Fibroblast of skin of back (primary cell): ENCODE data around the gene C1QL1.
"Not testable (repeated sequence)": the region's sequence is repeated elsewhere in the genome, so short reads cannot be mapped to it uniquely, and the experiment has no call there.

Experiments
- DNase-seq: peaks from one replicate; pipeline ENCODE4 v3.0.0-alpha.2; 2013

The C1QL1 gene

GRCh38 chr17:44959821-44960531 is 8.1 kb downstream of the C1QL1 start:
- no peak for DNase-seq

DNA sequence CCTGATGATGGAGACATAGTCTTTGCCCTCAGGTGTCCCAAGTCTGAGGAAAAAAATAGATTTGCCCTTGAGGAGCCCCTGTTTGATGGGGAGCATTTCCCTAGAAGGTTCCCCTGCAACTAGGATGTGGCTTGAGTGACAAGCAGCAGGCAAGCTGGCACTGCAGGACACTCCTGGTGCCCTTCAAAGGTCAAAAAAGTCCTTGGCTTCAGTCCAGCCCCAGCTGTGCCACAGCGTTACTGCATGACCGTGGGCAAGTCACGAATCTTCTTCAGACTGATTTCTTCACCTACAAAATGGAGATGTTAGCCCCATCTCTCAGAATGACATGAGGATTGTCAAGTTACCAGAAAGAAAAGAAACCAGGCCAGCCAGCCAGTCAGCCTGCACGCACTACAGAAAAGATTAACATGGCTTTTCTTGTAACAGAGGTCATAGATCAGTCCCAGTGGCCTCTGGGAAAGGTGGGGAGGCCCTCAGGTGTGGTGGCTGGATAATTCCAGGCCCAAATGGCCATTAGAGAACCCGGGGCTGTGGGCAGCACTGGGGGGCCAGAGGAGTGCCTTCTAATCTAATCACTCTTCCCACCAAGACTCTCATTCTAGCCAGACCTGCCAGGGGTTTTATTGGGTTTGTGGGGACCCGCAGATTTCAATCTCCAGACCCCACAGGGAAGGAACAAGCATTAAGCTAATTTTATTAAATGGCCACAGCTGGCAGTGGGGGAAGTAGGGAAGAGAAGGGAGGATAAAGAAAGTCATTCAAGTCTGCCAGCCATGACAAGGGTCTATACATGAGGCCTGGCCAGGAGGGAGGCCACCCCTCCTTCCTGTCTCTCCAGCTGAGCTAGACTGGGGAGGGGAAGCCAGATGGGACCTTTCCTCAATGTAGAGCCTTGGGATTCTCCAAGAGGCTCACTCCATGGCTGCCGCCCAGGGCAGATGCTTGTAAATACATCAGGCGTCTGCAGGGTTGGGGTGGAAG is 10.8 kb downstream of the C1QL1 start:
- no peak for DNase-seq

GRCh38 chr17:44955674-44956425 is 12.3 kb downstream of the C1QL1 start:
- DNase-seq, result no peak

DNA sequence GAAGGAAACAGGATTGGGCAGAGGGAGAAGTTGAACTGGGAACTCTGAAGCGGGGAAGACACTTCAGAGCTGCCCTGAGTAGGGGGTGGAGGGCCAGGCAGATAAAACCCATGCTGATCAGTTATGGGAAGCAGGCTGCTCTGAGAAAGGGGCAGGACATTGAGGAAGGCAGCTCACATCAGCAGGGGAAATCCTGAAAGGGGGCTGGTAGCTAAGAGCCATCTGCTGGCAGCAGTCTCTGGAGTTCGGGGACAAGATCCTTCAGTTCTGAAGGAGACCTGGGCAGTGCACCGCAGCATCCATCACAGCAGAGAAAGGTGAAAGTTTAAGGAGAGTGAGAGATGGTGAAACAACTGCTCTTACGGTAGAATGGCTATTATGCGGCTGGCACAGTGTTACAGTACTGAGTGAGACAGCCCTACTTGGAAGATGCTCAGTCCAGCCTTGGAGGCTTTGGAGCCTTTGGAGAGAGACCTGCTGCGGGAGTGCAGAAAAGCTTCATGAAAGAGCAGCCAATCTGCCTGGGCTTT is 15.1 kb downstream of the C1QL1 start:
- DNase-seq, result no peak

DNA sequence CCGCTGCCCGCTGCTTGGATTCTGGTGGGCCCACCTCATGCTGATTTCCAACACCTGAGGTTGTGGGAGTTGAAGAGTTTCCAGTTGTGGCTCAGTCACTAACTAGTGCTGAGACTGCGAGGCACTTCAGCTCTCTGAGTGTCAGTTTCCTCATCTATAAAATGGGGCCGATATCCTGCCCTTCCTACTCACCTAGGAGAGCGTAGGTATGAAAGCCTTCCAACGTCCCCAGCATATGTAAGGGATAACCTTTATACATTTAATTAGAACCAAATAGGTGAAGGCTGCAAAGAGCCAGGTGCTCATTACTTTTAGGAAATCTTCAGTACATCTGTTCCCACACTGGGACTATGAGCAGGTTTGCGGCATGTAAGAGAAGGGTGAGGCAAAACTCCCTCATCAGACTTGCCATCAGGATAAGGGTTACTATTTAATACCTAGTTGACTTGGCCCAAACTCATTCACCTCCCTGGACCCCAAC is 19.7 kb downstream of the C1QL1 start:
- DNase-seq, result no peak

GRCh38 chr17:44947461-44948314 is 20.4 kb downstream of the C1QL1 start, which contains the start of gene KIF18B:
Gene KIF18B (minus strand): TSS chr17:44947773. CDS start chr17:44936344, 11,429 bp downstream.
- DNase-seq, result peak; percentile 96

- not testable (repeated sequence) for DNase-seq
Observed at GRCh38 chr17:44945652-44946051, 22.5 kb downstream of the C1QL1 start.

DNA sequence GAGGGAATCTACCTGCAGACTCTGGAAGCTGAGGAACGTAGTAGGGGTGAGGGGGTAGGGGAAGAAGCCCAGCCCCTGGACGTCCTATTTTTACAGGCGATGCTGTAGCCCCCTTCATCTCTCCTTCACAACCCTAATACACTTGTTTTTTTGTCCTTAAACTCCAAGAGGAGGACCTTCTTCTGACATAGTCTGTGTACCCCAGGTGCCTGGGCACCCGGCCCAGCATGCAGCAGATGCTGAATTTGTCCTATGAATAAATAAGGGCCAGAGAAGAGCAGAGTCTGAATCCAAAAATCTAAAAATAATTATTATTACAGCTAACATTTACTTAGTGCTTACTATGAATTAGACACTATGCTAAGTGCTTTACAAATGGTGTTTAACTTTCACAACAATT is 25.6 kb downstream of the C1QL1 start:
- DNase-seq, result no peak

DNA sequence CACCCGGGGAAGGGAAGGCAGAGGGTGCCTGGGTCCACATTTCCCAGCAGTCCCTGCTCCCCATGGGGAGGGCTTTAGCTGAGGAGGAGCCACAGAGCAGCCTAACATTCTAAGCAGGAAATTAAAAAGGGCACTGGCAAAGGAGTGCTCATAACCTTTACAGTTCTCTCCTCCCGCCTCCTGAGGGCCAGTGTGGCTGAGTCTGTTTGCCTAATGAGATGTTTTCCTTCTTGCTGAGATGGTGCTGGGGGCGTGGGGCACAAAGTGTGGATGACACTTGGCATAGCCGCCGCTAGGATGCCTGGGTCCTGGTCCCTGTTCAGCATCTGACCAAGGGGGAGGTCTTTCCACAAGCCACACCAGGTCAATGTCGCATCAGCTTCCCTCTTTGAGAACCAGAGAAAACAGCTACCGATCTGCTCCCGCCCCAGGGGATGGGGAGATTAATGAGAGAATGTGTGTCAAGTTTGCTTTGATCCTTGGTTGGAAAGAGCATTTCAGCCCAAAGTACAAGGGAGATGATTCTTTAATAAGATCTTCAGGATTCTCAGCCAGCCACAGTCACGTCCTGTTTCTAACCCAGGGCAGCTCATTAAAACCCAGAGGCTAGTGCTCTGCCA is 26.3 kb downstream of the C1QL1 start:
- DNase-seq, result no peak

- DNase-seq, result no peak
Observed at GRCh38 chr17:44940768-44941167, 27.3 kb downstream of the C1QL1 start.

DNA sequence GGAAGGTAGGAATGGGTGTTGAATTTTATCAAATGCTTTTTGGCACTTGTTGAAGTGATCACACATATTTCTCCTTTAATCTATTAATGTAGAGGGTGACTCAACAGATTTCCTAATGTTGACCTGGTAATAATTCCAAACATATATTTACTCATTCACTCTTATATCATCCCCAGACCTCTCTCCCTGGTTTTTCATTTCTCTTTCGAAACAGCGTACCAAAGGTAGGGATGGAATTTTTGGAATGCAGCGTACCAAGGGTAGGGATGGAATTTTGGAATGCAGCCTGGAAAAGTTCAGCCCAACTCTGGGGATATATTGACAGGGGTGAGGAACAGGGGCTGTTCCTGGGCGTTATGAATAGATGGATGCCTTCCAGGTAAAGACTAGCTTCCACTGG is 27.8 kb downstream of the C1QL1 start:
- peak; percentile 25 for DNase-seq

DNA sequence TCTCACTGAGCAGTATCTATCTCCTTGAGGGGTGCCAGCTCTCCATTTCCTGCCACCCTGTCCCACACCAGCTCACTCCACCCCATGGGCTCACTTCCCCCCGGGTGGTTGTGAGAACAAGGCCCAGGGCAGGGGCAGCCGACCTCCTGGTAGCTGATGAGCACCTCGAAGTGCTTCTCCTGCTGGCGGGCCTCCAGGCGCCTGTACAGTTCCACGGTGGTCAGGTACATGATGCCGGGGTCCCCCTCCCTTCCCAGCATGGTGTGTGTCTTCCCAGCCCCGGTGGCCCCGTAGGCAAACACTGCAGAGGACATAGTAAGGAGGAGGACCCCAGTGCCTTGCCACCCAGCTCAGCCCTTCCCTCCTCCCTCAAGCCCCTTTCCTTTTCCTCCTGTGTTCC is 33.0 kb downstream of the C1QL1 start:
- DNase-seq, result no peak

- no peak for DNase-seq
Observed at GRCh38 chr17:44934745-44935105, 33.4 kb downstream of the C1QL1 start.

DNA sequence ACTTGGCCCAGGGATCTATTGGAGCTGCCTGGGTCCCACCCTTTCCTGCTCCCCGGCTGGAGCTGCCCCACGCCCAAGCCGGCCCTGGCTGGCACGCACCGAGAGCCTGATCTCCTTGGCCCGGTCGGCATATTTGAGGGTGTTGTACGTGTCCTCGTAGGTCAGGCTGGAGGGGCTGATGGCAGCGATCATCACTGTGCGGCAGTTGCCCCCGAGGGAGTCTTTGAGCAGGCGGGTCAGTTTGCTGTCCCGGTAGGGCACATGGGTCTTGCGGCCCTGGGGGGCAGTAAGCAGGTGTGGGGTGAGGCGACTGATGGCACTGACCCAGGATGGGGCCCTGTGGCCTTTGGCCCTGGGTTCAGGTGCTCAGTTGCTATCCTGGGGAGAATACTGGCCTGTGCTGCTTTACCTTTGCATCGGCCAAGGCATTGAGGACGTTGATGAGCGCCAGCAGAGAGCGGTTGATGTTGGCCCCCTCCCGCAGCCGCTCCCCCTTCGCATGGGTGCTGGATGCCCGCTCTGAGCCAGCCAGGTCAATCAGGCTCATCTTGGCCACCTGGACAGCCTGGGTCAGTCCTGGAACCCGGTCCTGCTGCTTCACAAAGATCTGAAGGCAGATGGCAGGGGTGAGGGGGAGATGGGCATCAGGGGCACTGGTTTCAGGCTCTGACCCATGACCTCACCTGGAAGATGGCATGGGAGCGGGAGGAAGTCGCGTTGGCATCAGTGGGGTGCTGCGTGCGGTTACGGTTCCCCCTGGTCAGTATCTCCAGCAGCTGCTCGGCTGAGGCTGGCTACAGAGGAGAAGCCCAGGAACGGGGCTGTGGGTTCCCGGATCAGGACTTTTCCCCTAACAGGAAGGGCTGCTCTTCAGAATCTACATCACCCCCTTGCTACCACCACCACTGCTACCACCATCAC is 34.0 kb downstream of the C1QL1 start:
- DNase-seq, result no peak

GRCh38 chr17:44932787-44933097 is 35.4 kb downstream of the C1QL1 start:
- no peak for DNase-seq

DNA sequence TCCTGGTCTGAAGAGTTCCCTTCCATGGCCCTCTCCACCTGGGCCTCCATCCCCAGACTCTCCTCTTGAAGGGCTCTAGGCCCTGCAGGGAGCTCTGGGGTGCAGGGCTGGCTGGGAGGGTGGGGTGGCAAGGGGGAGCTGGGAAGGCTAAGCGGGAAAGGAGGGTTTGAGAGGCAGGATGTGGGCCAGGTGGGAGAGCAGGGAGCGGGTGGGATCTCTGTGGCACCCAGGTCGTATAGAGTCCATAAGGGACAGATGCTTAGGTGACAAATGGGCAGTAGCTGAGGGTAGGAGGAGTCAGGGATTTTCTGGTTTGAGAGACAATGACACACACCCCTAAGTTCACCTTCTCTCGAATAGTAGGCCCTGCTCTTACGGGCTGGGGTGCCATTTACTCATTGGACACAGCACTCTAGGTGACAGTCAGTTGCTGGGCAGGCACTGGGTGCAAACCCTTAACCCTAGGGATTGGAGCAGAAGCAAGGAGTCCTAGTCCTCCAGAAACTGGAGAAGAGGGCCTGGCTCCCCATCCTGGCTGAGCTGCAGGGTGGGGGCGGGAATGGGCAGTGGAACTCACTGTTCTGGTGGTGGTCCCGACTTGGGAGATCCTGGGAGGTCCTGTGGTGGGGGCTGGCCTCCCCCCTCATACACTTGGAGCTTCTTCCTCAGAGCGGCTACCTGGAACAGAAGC is 35.9 kb downstream of the C1QL1 start:
- DNase-seq, result no peak

GRCh38 chr17:44931376-44931775 is 36.7 kb downstream of the C1QL1 start:
- DNase-seq, result no peak

DNA sequence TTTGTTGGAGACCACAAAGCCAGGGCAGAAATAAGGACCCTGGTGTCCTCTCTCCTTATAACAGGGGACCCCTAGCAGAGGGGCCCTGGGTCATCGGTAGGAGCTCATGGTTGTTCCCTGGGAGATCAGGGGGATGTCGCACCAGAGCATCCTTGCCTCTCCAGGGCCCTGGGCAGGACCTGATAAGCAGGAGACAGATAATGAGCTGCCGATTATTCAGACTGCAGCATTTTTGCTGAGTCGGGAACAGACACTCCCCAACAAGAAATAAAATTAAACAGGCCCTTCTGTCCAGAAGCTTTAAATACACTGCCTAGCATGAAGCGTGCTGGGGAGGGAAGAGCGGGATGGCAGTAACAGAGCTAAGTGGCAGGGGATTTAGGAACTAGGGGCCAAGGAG is 37.4 kb downstream of the C1QL1 start:
- DNase-seq, result no peak

DNA sequence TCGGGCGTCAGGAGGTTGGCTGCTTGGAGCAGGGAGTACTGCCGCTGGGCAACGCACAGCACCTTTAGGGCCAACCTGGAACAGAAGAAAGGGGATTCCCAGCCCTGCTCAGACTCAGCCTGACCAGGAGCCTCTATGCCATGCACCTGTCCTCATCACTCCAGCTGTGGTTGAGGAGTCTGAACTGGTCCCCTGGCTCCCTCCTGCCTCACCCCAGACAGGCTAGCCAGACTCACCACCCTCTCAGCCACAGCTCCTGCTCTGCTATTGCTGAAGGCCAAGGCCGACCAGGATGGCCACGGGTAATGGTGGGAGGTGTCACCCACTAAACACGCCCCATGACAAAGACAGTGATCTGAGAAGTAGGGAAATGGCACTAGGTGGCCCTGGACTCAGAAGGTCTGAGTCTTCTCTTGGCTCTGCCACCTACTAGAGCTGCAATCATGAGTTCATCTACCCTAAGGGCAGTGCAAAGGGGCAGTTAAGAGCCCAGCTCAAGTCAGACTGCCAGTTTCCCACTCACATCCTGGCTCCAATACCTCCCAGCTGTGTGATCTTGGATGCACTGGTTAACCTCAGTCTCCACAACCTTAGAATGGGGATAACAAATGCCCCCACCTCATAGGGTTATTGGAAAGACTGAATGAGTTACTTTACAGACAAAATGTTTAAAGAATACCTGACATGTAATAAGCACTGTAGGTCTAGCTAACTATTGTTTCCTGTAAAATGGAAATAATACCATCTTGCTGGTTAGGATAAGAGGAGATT is 39.0 kb downstream of the C1QL1 start:
- no peak for DNase-seq
